Stimulated activated CD4-positive, alpha-beta T cell treated with anti-CD3 and anti-CD28 coated beads, Interleukin-4, amount 100 ng/mL, for 48 hours (primary cell): ENCODE data around the gene SMIM28.

Experiments
- DNase-seq, 2 donors: peaks; one replicate each; pipeline ENCODE4 v3.0.0-alpha.2; 2020; ENCODE audit warnings: low read depth in 2 of 2

Gene SMIM28

DNA sequence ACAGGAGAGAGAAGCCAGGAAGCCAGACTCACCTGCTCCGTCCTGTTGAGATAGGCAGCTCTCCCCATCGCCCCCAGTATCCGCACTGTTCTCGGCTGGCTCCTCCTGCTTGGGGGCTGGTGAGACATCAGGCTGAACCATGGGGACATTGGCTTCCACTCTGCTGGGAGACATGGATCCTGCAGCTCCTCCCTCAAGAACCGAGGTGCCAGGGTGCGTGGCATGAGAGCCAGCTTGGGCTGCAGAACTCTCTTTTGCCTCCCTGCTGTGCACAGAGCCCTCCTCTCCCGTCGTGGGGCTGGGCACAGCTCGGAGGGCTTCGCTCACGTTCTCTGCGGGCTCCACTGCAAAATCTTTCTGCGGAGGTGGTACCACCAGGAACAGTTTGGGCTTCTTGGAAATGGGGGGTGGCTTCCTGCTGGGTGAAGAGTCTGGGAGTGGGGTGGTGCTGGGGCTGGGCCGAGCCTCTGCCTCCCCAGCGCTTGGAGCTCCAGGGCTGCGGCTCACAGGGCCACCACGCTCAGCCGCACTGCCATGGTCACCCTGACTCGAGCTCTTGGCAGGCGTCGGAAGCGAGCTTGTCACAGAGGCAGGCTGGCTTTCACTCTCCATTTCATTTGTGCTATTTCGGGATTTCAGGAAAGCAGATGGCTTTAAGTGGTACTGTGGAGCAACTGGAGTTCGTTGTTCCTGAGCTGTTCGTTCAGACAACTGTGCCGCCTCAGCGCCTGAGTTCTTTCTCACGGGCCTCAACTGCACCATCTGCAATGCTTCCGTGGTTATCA lies 52.8 kb downstream of the SMIM28 start:
- DNase-seq: no peak

DNA sequence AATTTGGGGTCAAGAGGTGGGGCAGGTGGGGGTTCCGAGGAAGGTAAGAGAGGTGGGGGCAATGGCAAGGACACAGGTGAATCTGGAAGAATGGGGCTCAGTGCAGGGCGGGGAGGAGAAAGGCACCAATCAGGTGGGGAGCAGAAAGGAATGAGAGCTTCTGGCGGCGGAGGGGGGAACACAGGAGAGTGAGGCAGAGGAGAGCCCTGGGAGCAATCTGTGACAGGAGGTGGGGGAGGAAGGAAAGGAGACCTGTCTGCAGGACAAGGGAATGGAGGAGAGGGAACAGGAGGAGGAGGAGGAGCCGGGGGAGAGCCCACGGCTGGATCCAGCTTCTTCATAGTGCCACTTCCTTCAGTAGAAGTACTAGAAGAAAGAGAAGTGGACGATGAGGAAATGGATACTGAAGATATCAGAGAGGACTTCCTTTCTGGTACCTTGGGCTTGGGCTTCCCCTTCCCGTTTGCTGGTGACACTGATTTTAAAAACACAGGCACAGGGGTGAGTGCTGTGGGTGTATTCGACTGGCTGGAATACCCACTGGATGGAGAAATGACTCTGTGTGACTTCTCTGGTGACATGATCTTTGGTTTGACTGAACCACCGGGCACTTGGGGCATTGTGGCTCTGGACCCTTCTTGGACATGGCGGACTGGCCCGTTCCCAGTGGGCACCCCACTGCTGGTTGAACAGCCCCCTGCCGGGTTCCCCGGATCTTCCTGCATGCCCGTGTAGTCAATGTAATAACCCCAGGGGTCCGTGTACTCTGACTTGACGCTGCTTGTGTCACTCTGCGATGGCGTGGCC lies 53.8 kb downstream of the SMIM28 start:
- no peak for DNase-seq

DNA sequence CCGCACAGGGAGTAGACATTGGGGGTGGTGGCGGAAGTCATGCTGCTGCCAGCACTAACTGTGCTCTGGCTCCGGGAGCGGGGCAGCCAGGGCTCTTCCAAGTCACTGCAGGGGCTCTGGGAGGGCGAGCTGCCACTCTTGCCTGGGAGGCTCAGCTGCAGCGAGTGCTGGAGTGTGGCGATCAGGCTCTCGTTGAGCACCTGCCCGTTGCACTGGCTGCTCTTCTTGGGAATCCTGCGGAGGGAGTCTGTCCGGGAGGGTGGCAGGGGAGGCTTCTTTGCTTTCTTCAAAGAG lies 54.3 kb downstream of the SMIM28 start:
- no peak for DNase-seq
